GM23338 (cell line): ENCODE results near the gene ABR. TPM values are rescaled to one million over a fixed set of nuclear protein-coding genes. Genes with fewer than 3 reads are reported as not detected.

Source experiments
- ATAC-seq: fragments of 200-7000 bp; cut with Tn5 transposase; 3 replicates; pipeline ENCODE4 v1.9.1; 2020
- DNase-seq: peaks from one replicate; pipeline ENCODE4 v3.0.0-alpha.2; 2015; ENCODE audit warnings: low spot score
- H2AFZ ChIP-seq: fragments of 200-600 bp; sonication (generic); 2 replicates; pipeline ENCODE4 v1.8.0; 2016; ENCODE audit warnings: antibody characterized with exemption, mild to moderate bottlenecking, moderate library complexity
- H3F3A ChIP-seq: fragments of 200-600 bp; sonication (generic); replicated peaks from 2 replicates; pipeline ENCODE4 v1.8.0; 2017; ENCODE audit warnings: antibody characterized with exemption, mixed run types, low read depth
- H3K27ac ChIP-seq: fragments of 200-600 bp; sonication (generic); 2 replicates; pipeline ENCODE4 v1.6.1; 2016; ENCODE audit warnings: low read depth
- H3K27me3 ChIP-seq: fragments of 200-600 bp; sonication (generic); 2 replicates; pipeline ENCODE4 v1.8.0; 2016; ENCODE audit warnings: mild to moderate bottlenecking, mixed run types, moderate library complexity; ENCODE audit not compliant: insufficient read depth
- H3K36me3 ChIP-seq: fragments of 200-600 bp; sonication (generic); 2 replicates; pipeline ENCODE4 v1.8.0; 2016; ENCODE audit warnings: mild to moderate bottlenecking; ENCODE audit not compliant: insufficient read depth
- H3K4me1 ChIP-seq: fragments of 200-600 bp; sonication (generic); 2 replicates; pipeline ENCODE4 v1.8.0; 2016; ENCODE audit warnings: mild to moderate bottlenecking, moderate library complexity; ENCODE audit not compliant: insufficient read depth
- H3K4me2 ChIP-seq: fragments of 200-600 bp; sonication (generic); 2 replicates; pipeline ENCODE4 v1.7.1; 2017; ENCODE audit warnings: mixed run types
- H3K4me3 ChIP-seq: fragments of 200-600 bp; sonication (generic); 2 replicates; pipeline ENCODE4 v1.6.1; 2016; ENCODE audit warnings: mixed run types
- H3K79me2 ChIP-seq: fragments of 200-600 bp; sonication (generic); replicated peaks from 2 replicates; pipeline ENCODE4 v1.8.0; 2017; ENCODE audit warnings: mild to moderate bottlenecking; ENCODE audit not compliant: insufficient read depth
- H3K9me2 ChIP-seq: fragments of 200-600 bp; sonication (generic); 2 replicates; pipeline ENCODE4 v1.8.0; 2017; ENCODE audit not compliant: insufficient read depth
- H4K20me1 ChIP-seq: fragments of 200-600 bp; sonication (generic); replicated peaks from 2 replicates; pipeline ENCODE4 v1.8.0; 2017; ENCODE audit warnings: mild to moderate bottlenecking; ENCODE audit not compliant: insufficient read depth
- H3K27ac Mint-ChIP-seq: 2 replicates; pipeline ENCODE4 v1.8.0; 2020; ENCODE audit warnings: inconsistent platforms, mild to moderate bottlenecking, moderate library complexity, mixed read lengths
- H3K27me3 Mint-ChIP-seq: 3 replicates; pipeline ENCODE4 v1.8.0; 2022; ENCODE audit warnings: low read depth, mild to moderate bottlenecking, moderate library complexity, mixed read lengths, inconsistent platforms; ENCODE audit not compliant: insufficient read depth, poor library complexity
- H3K36me3 Mint-ChIP-seq: 3 replicates; pipeline ENCODE4 v1.8.0; 2021; ENCODE audit warnings: low read depth, mild to moderate bottlenecking, inconsistent platforms, moderate library complexity, mixed read lengths
- H3K4me1 Mint-ChIP-seq: 3 replicates; pipeline ENCODE4 v1.8.0; 2020; ENCODE audit warnings: mild to moderate bottlenecking, inconsistent platforms, mixed read lengths
- H3K4me3 Mint-ChIP-seq: 3 replicates; pipeline ENCODE4 v1.8.0; 2021; ENCODE audit warnings: moderate library complexity, mild to moderate bottlenecking, inconsistent platforms, mixed read lengths
- H3K9me3 Mint-ChIP-seq: 3 replicates; pipeline ENCODE4 v1.8.0; 2020; ENCODE audit warnings: moderate library complexity, mild to moderate bottlenecking, inconsistent platforms, mixed read lengths
- CREB1 ChIP-seq: fragments of 250-450 bp; sonication (Bioruptor Pico); IDR thresholded peaks from 2 replicates; pipeline ENCODE4 v1.5.0; 2020; ENCODE audit warnings: low read depth, mild to moderate bottlenecking, moderate library complexity
- EZH2 ChIP-seq: fragments of 200-600 bp; sonication (generic); IDR thresholded peaks from one replicate; pipeline ENCODE4 v1.8.0; 2017; ENCODE audit warnings: antibody characterized with exemption, mild to moderate bottlenecking, low read depth; ENCODE audit not compliant: unreplicated experiment
- EZH2phosphoT487 ChIP-seq: fragments of 200-600 bp; sonication (generic); IDR thresholded peaks from one replicate; pipeline ENCODE4 v1.8.1; 2018; ENCODE audit warnings: antibody characterized with exemption; ENCODE audit not compliant: unreplicated experiment
- JUNB ChIP-seq: IDR thresholded peaks from one replicate; pipeline ENCODE4 v1.6.1; 2016; ENCODE audit warnings: antibody characterized with exemption; ENCODE audit not compliant: unreplicated experiment
- NANOG ChIP-seq: IDR thresholded peaks from 2 replicates; pipeline ENCODE4 v1.6.1; 2016; ENCODE audit warnings: antibody characterized with exemption, borderline replicate concordance
- POLR2AphosphoS5 ChIP-seq: IDR thresholded peaks from 2 replicates; pipeline ENCODE4 v1.6.1; 2016; ENCODE audit warnings: antibody characterized with exemption, low read depth
- STAT1 ChIP-seq: IDR thresholded peaks from one replicate; pipeline ENCODE4 v1.6.1; 2016; ENCODE audit warnings: antibody characterized with exemption; ENCODE audit not compliant: unreplicated experiment
- ZNF114 ChIP-seq: fragments of 250-450 bp; sonication (Bioruptor Pico); IDR thresholded peaks from 2 replicates; pipeline ENCODE4 v1.5.0; 2020; ENCODE audit warnings: mild to moderate bottlenecking, moderate library complexity
- ZNF331 ChIP-seq: fragments of 250-450 bp; sonication (Bioruptor Pico); IDR thresholded peaks from 2 replicates; pipeline ENCODE4 v1.5.0; 2020; ENCODE audit warnings: low read depth, mild to moderate bottlenecking, moderate library complexity
- polyA plus RNA-seq: library from polyadenylated mRNA; unstranded; fragments of >200 nt; fragmentation: Nextera tagmentation; extraction: Ambion mirVana; gene quantifications from 2 replicates; pipeline ENCODE4 v1.2.1, GENCODE V29; 2016
- total RNA-seq: library from RNA; depleted of rRNA; stranded (reverse); fragments of >200 nt; shearing (Covaris generic); gene quantifications from 2 replicates; pipeline ENCODE4 v1.2.3, GENCODE V29; 2014
- TF ChIP-seq, protein P1 (sequence below), 2 experiments: fragments of 200-600 bp in 1 of 2; sonication (generic) in 1 of 2; conservative IDR thresholded peaks; 2 replicates each; pipeline versions ENCODE4 v1.5.1 to v1.6.1; 2016 to 2017; ENCODE audit warnings: antibody characterized with exemption in 2 of 2, low read depth in 2 of 2, mild to moderate bottlenecking in 2 of 2, moderate library complexity in 1 of 2
- TF ChIP-seq, protein P2 (sequence below): IDR thresholded peaks from 2 replicates; pipeline ENCODE4 v1.6.1; 2016; ENCODE audit warnings: antibody characterized with exemption

Gene ABR
- total and polyA plus RNA-seq, 2 experiments from 2014 or later, result 15.0 to 27.7 TPM

DNA sequence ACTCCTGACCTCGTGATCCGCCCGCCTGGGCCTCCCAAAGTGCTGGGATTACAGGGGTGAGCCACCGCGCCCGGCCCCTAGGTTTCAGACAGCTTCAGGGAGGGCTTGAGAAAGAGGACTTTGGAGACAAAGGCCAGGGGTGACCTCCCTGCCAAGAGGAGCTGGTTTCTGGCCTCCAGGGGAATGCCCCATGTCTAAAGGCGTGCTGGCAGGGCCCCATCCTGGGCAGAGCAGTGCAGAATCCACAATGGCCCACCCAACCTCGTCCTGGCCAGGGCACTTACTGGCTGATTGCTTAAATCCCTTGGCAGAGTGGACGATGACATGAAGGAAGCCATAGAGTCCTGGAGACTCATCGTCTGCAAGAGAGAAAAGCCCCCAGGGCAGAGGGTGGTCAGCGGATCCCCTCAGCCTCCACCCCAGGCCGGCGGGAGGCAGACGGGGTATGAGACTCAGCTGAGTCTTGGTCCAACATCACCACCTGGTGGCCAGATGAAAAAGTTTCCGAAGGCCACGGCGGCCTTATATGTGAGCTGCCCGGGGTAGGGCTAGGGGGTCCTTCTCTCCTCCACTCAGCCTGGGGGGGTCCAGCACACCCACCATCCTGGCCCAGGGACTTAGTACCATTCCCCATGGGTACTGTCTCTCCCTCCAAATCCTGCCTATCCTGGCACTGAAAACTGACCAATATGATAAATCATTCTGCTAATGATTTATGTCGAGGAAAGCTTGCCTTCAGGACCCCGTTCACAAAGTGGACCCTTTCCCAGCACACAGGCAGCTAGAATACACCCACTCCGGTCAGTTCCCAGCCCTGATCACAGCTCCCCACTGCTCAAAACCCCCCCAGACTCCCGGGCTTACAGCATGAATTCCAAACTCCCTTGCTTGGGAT lies 123.8 kb downstream of the ABR start:
- H3K27me3 Mint-ChIP-seq, result peaks cover 5% of the 10 kb centered on the region
- no peaks in the 10 kb centered on the region for H3K9me3 Mint-ChIP-seq
- no peak overlapping the region for H2AFZ ChIP-seq
- H3K27me3 ChIP-seq, result no peaks in the 10 kb centered on the region
- H3K27ac ChIP-seq, result 0 out of 2 replicates have a peak overlapping the region, but pooled peaks have one; percentile 59
- DNase-seq, result peak; percentile 82
- ATAC-seq, result peak; percentile 96
- H3K4me3 Mint-ChIP-seq, result no peak overlapping the region
- no peak overlapping the region for H3K4me2 ChIP-seq
- no peaks in the 10 kb centered on the region for H3K4me1 Mint-ChIP-seq
- H3K36me3 Mint-ChIP-seq, result peaks cover 26% of the 10 kb centered on the region
- H3K4me3 ChIP-seq, result no peak overlapping the region
- H4K20me1 ChIP-seq, result no peaks in the 10 kb centered on the region
- H3K4me1 ChIP-seq, result no peaks in the 10 kb centered on the region
- no peaks in the 10 kb centered on the region for H3K9me2 ChIP-seq
- no peaks in the 10 kb centered on the region for H3K79me2 ChIP-seq
- no peak overlapping the region for H3K27ac Mint-ChIP-seq
- no peaks in the 10 kb centered on the region for H3K36me3 ChIP-seq
- TF ChIP-seq, protein P1, sequence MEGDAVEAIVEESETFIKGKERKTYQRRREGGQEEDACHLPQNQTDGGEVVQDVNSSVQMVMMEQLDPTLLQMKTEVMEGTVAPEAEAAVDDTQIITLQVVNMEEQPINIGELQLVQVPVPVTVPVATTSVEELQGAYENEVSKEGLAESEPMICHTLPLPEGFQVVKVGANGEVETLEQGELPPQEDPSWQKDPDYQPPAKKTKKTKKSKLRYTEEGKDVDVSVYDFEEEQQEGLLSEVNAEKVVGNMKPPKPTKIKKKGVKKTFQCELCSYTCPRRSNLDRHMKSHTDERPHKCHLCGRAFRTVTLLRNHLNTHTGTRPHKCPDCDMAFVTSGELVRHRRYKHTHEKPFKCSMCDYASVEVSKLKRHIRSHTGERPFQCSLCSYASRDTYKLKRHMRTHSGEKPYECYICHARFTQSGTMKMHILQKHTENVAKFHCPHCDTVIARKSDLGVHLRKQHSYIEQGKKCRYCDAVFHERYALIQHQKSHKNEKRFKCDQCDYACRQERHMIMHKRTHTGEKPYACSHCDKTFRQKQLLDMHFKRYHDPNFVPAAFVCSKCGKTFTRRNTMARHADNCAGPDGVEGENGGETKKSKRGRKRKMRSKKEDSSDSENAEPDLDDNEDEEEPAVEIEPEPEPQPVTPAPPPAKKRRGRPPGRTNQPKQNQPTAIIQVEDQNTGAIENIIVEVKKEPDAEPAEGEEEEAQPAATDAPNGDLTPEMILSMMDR (conservative IDR thresholded peaks at IDR 0.05; ENCODE audit: low read depth in 2 of 2), result peak; percentile 73 to 89
- TF ChIP-seq ZNF114 (CRISPR knock-in tag) (no peak), JUNB (no peak), POLR2AphosphoS5 (no peak)
- no peaks in the 10 kb centered on the region for H3F3A ChIP-seq

DNA sequence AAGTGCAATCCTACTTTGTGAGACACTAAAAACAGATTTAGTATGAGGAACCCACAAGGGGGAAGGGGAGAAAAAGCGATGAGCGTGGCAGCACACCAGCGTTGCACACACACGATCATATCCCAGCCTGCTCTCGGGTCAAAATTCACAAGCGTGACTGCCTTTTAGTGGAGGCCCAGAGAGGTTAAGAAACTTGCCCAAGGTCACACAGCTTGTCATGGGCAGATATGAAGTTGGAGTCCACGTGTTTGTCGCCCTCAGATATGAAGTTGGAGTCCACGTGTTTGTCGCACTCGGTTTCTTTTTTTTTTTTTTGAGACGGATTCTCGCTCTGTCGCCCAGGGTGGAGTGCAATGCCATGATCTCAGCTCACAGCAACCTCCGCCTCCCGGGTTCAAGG lies 124.5 kb downstream of the ABR start:
- Mint-ChIP-seq H3K27me3 (peaks cover 8% of the 10 kb centered on the region), H3K4me1 (no peaks in the 10 kb centered on the region), H3K27ac (no peak overlapping the region), H3K9me3 (no peaks in the 10 kb centered on the region), H3K36me3 (peaks cover 26% of the 10 kb centered on the region), H3K4me3 (no peak overlapping the region)
- H3K27me3 ChIP-seq, result no peaks in the 10 kb centered on the region
- H3K4me2 ChIP-seq, result no peak overlapping the region
- DNase-seq (no peak), ATAC-seq (no peak)
- no peaks in the 10 kb centered on the region for H3K4me1 ChIP-seq
- H4K20me1 ChIP-seq, result no peaks in the 10 kb centered on the region
- H3K4me3 ChIP-seq, result no peak overlapping the region
- no peak overlapping the region for H3K27ac ChIP-seq
- H3K79me2 ChIP-seq, result no peaks in the 10 kb centered on the region
- H2AFZ ChIP-seq, result no peak overlapping the region
- H3K36me3 ChIP-seq, result no peaks in the 10 kb centered on the region
- no peaks in the 10 kb centered on the region for H3K9me2 ChIP-seq
- no peaks in the 10 kb centered on the region for H3F3A ChIP-seq
- TF ChIP-seq, protein P2, sequence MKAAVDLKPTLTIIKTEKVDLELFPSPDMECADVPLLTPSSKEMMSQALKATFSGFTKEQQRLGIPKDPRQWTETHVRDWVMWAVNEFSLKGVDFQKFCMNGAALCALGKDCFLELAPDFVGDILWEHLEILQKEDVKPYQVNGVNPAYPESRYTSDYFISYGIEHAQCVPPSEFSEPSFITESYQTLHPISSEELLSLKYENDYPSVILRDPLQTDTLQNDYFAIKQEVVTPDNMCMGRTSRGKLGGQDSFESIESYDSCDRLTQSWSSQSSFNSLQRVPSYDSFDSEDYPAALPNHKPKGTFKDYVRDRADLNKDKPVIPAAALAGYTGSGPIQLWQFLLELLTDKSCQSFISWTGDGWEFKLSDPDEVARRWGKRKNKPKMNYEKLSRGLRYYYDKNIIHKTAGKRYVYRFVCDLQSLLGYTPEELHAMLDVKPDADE, result no peak
- TF ChIP-seq EZH2phosphoT487, result no peak
- TF ChIP-seq EZH2, result no peak
- TF ChIP-seq, protein P1 (conservative IDR thresholded peaks at IDR 0.05; ENCODE audit: low read depth in 2 of 2), result no peak
- no peak for TF ChIP-seq ZNF114 (CRISPR knock-in tag)
- TF ChIP-seq POLR2AphosphoS5, result no peak
- no peak for TF ChIP-seq ZNF331 (CRISPR knock-in tag)
- no peak for TF ChIP-seq STAT1
- TF ChIP-seq NANOG, result no peak
- TF ChIP-seq JUNB, result no peak
- TF ChIP-seq CREB1, result no peak
